ENCODE data around the gene EPGN. TPM values are rescaled to one million over a fixed set of nuclear protein-coding genes. Genes with fewer than 3 reads are reported as not detected.

The EPGN gene
- total and polyA plus RNA-seq, 2 donors (not counting 1 experiment from before 2014, with no cell fraction given): 0.77 TPM; not detected in 1

DNA sequence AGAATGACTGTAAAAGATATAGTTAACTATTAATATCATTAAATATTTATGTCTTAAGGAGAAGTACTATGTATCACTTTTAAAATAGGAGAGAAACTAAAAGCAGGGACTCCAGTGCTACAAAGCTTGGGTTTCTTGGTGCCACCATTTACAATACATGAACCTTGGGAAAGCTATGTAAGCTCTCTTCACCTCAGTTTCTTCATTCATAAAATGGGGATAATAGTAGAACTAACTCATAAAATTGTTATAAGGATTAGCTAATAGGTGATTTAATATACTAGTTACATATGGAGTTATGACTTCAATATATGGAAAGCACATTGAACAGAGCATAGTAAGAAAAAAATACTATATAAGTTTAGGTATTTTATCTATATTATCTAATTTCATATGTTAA, 23.7 kb downstream of the EPGN start:
- no peak overlapping the region for H2AFZ ChIP-seq (ENCODE audit: low read length)
- TF ChIP-seq, protein P1, sequence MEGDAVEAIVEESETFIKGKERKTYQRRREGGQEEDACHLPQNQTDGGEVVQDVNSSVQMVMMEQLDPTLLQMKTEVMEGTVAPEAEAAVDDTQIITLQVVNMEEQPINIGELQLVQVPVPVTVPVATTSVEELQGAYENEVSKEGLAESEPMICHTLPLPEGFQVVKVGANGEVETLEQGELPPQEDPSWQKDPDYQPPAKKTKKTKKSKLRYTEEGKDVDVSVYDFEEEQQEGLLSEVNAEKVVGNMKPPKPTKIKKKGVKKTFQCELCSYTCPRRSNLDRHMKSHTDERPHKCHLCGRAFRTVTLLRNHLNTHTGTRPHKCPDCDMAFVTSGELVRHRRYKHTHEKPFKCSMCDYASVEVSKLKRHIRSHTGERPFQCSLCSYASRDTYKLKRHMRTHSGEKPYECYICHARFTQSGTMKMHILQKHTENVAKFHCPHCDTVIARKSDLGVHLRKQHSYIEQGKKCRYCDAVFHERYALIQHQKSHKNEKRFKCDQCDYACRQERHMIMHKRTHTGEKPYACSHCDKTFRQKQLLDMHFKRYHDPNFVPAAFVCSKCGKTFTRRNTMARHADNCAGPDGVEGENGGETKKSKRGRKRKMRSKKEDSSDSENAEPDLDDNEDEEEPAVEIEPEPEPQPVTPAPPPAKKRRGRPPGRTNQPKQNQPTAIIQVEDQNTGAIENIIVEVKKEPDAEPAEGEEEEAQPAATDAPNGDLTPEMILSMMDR (conservative IDR thresholded peaks at IDR 0.05 in 1 of 2, IDR thresholded peaks at IDR 0.05 in 1 of 2; ENCODE audit: low read depth in 1 of 2, low read length in 2 of 2): no peak
- TF ChIP-seq EZH2 (IDR thresholded peaks at IDR 0.05; ENCODE audit: low read length, missing control alignments): no peak
- H3K36me3 ChIP-seq (ENCODE audit: control insufficient read depth, insufficient read depth, low read length): no peaks in the 10 kb centered on the region
- no peaks in the 10 kb centered on the region for H3K4me1 ChIP-seq (ENCODE audit: control insufficient read depth, extremely low read depth, insufficient read depth, low read length)
- no peaks in the 10 kb centered on the region for H4K20me1 ChIP-seq (ENCODE audit: control insufficient read depth, extremely low read depth, insufficient read depth, low read length)
- H3K4me2 ChIP-seq (ENCODE audit: extremely low read depth, insufficient read depth, low read length): no peak overlapping the region
- no peak overlapping the region for H3K9ac ChIP-seq (ENCODE audit: insufficient read depth, low read length)
- no peaks in the 10 kb centered on the region for H3K9me3 ChIP-seq (ENCODE audit: control insufficient read depth, insufficient read depth, low read depth, low read length)
- no peaks in the 10 kb centered on the region for H3K27me3 ChIP-seq (ENCODE audit: control insufficient read depth, insufficient read depth, low read length)
- no peak for DNase-seq (ENCODE audit: low read depth in 2 of 2)
- H3K27ac ChIP-seq (ENCODE audit: insufficient read depth, low read length): no peak overlapping the region
- H3K4me3 ChIP-seq (replicated peaks in 1 of 4; ENCODE audit: control extremely low read depth in 1 of 4, insufficient read depth in 1 of 4, low read depth in 3 of 4, low read length in 4 of 4): no peak overlapping the region
- no peaks in the 10 kb centered on the region for H3K79me2 ChIP-seq (ENCODE audit: control insufficient read depth, insufficient read depth, low read length)

DNA sequence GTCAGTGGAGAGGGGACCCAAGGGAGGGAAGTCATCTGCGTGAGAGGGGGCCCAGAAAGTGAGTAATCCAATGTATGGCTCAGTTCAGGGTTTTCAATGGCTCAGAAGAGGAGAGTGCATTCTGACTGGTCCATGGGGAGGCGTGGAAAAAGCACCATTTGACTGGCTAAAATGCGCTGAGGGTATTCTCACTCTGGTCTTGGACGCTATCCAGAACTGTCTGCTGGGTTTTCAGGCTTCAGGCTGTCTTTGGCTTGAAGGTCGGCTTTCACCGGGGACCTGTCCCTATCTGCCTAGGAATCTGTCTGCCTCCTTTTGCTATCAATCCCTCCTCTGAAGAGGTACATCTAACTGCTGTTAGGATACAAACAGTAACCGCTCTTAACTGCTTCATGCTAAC, 26.4 kb downstream of the EPGN start:
- H3K36me3 ChIP-seq (ENCODE audit: control insufficient read depth, insufficient read depth, low read length): no peaks in the 10 kb centered on the region
- no peak overlapping the region for H3K4me2 ChIP-seq (ENCODE audit: extremely low read depth, insufficient read depth, low read length)
- no peaks in the 10 kb centered on the region for H3K79me2 ChIP-seq (ENCODE audit: control insufficient read depth, insufficient read depth, low read length)
- no peaks in the 10 kb centered on the region for H3K27me3 ChIP-seq (ENCODE audit: control insufficient read depth, insufficient read depth, low read length)
- no peak overlapping the region for H3K9ac ChIP-seq (ENCODE audit: insufficient read depth, low read length)
- H3K9me3 ChIP-seq (ENCODE audit: control insufficient read depth, insufficient read depth, low read depth, low read length): no peaks in the 10 kb centered on the region
- H4K20me1 ChIP-seq (ENCODE audit: control insufficient read depth, extremely low read depth, insufficient read depth, low read length): no peaks in the 10 kb centered on the region
- H3K27ac ChIP-seq (ENCODE audit: insufficient read depth, low read length): no peak overlapping the region
- H3K4me1 ChIP-seq (ENCODE audit: control insufficient read depth, extremely low read depth, insufficient read depth, low read length): no peaks in the 10 kb centered on the region
- no peak for DNase-seq (ENCODE audit: low read depth in 2 of 2)
- no peak overlapping the region for H3K4me3 ChIP-seq (replicated peaks in 1 of 4; ENCODE audit: control extremely low read depth in 1 of 4, insufficient read depth in 1 of 4, low read depth in 3 of 4, low read length in 4 of 4)
- H2AFZ ChIP-seq (ENCODE audit: low read length): no peak overlapping the region
- TF ChIP-seq EZH2 (IDR thresholded peaks at IDR 0.05; ENCODE audit: low read length, missing control alignments): no peak
- TF ChIP-seq, protein P1 (conservative IDR thresholded peaks at IDR 0.05 in 1 of 2, IDR thresholded peaks at IDR 0.05 in 1 of 2; ENCODE audit: low read depth in 1 of 2, low read length in 2 of 2): no peak

DNA sequence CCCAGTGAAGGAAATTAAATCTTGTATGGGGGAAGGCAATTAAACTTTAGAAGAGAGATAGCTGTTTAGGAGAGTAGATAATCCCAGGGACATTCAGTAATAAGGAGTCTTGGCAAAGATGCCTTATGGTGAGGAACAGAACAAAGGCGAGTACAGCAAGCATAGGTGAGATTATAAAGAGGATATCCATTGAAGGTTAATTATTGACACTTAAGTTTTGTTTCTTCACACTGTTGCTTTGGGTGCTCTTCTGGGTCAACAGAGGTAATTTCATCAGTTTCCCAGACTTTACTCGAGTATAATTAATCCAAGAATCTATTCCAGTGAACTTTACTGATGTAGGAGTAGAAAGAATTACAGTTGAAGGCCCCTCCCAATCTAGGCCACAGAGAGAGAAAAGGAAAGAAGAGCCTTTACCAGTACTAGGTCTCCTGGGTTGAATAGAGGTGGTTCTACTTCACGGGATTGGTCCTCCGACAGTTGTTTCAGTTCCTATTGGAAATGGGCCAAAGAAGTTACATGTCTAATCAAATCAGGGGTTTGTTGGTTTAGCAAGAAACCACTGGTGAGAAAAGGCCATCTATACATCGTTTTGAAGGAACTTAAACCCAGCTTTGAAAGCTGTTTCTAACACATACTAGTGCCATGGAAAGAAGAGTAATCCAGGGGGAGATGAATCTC, 27.2 kb downstream of the EPGN start:
- TF ChIP-seq, protein P1 (conservative IDR thresholded peaks at IDR 0.05 in 1 of 2, IDR thresholded peaks at IDR 0.05 in 1 of 2; ENCODE audit: low read depth in 1 of 2, low read length in 2 of 2): no peak
- no peak for TF ChIP-seq EZH2 (IDR thresholded peaks at IDR 0.05; ENCODE audit: low read length, missing control alignments)
- H3K79me2 ChIP-seq (ENCODE audit: control insufficient read depth, insufficient read depth, low read length): no peaks in the 10 kb centered on the region

More for the DNA sequence above, 27.2 kb downstream of the EPGN start:
- no peak overlapping the region for H2AFZ ChIP-seq (ENCODE audit: low read length)
- H3K4me2 ChIP-seq (ENCODE audit: extremely low read depth, insufficient read depth, low read length): no peak overlapping the region
- H3K9me3 ChIP-seq (ENCODE audit: control insufficient read depth, insufficient read depth, low read depth, low read length): no peaks in the 10 kb centered on the region
- H3K36me3 ChIP-seq (ENCODE audit: control insufficient read depth, insufficient read depth, low read length): no peaks in the 10 kb centered on the region
- DNase-seq (ENCODE audit: low read depth in 2 of 2): no peak
- no peak overlapping the region for H3K27ac ChIP-seq (ENCODE audit: insufficient read depth, low read length)
- H3K4me3 ChIP-seq (replicated peaks in 1 of 4; ENCODE audit: control extremely low read depth in 1 of 4, insufficient read depth in 1 of 4, low read depth in 3 of 4, low read length in 4 of 4): no peak overlapping the region
- H3K4me1 ChIP-seq (ENCODE audit: control insufficient read depth, extremely low read depth, insufficient read depth, low read length): no peaks in the 10 kb centered on the region
- H3K27me3 ChIP-seq (ENCODE audit: control insufficient read depth, insufficient read depth, low read length): no peaks in the 10 kb centered on the region
- no peaks in the 10 kb centered on the region for H4K20me1 ChIP-seq (ENCODE audit: control insufficient read depth, extremely low read depth, insufficient read depth, low read length)
- H3K9ac ChIP-seq (ENCODE audit: insufficient read depth, low read length): no peak overlapping the region

All from fibroblast of lung (primary cell).